ENCODE measurements around the gene PLA2G4D.
"Not testable (repeated sequence)": the region's sequence is repeated elsewhere in the genome, so short reads cannot be mapped to it uniquely, and the experiment has no call there.

The PLA2G4D gene

GRCh38 chr15:42123546-42123945 lies 29.2 kb upstream of the PLA2G4D start:
- DNase-seq = no peak

- DNase-seq = no peak
These were observed 27.3 kb upstream of the PLA2G4D start for GRCh38 chr15:42121682-42122081.

GRCh38 chr15:42121021-42121420 lies 26.7 kb upstream of the PLA2G4D start:
- no peak for DNase-seq

- DNase-seq = no peak
These were observed 25.9 kb upstream of the PLA2G4D start for GRCh38 chr15:42120285-42120684.

- DNase-seq = no peak
These were observed 25.0 kb upstream of the PLA2G4D start for GRCh38 chr15:42119446-42119760.

GRCh38 chr15:42118650-42119445 lies 24.5 kb upstream of the PLA2G4D start:
- peak; percentile 33 for DNase-seq

- DNase-seq = no peak
These were observed 17.6 kb upstream of the PLA2G4D start for GRCh38 chr15:42111924-42112323.

- no peak for DNase-seq
These were observed 16.0 kb upstream of the PLA2G4D start for GRCh38 chr15:42110367-42110766.

GRCh38 chr15:42108806-42109205 lies 14.4 kb upstream of the PLA2G4D start:
- no peak for DNase-seq

- no peak for DNase-seq
These were observed 13.8 kb upstream of the PLA2G4D start for GRCh38 chr15:42108189-42108588.

- peak; percentile 5 for DNase-seq
These were observed 13.1 kb upstream of the PLA2G4D start for GRCh38 chr15:42107473-42107872.

- no peak for DNase-seq
These were observed 11.9 kb upstream of the PLA2G4D start for GRCh38 chr15:42106288-42106687.

GRCh38 chr15:42104095-42104891 lies 9.9 kb upstream of the PLA2G4D start:
- no peak for DNase-seq

- DNase-seq = no peak
These were observed 8.4 kb upstream of the PLA2G4D start for GRCh38 chr15:42102646-42103235.

GRCh38 chr15:42101861-42102260 lies 7.5 kb upstream of the PLA2G4D start:
- DNase-seq = no peak

- DNase-seq = no peak
These were observed 5.8 kb upstream of the PLA2G4D start for GRCh38 chr15:42100021-42100800.

GRCh38 chr15:42097018-42097417 lies 2.7 kb upstream of the PLA2G4D start:
- DNase-seq = no peak

- DNase-seq = no peak
These were observed 396 bp downstream of the PLA2G4D start for GRCh38 chr15:42093966-42094365.

- DNase-seq = no peak
These were observed 1.7 kb downstream of the PLA2G4D start for GRCh38 chr15:42092398-42093318.

GRCh38 chr15:42091753-42092397 lies 2.5 kb downstream of the PLA2G4D start:
- DNase-seq = not testable (repeated sequence)

- no peak for DNase-seq
These were observed 3.6 kb downstream of the PLA2G4D start for GRCh38 chr15:42090781-42091180.

GRCh38 chr15:42090370-42090769 lies 4.0 kb downstream of the PLA2G4D start:
- DNase-seq = no peak
